ENCODE data around the gene SNIP1. TPM values are rescaled to one million over a fixed set of nuclear protein-coding genes. Genes with fewer than 3 reads are reported as not detected.

The SNIP1 gene
- total and polyA plus RNA-seq, 2 of the 8 experiments (the other 6 are each of a cell fraction or from before 2014, with no cell fraction given) = 3.7 to 15.7 TPM

- TF ChIP-seq, protein P1, sequence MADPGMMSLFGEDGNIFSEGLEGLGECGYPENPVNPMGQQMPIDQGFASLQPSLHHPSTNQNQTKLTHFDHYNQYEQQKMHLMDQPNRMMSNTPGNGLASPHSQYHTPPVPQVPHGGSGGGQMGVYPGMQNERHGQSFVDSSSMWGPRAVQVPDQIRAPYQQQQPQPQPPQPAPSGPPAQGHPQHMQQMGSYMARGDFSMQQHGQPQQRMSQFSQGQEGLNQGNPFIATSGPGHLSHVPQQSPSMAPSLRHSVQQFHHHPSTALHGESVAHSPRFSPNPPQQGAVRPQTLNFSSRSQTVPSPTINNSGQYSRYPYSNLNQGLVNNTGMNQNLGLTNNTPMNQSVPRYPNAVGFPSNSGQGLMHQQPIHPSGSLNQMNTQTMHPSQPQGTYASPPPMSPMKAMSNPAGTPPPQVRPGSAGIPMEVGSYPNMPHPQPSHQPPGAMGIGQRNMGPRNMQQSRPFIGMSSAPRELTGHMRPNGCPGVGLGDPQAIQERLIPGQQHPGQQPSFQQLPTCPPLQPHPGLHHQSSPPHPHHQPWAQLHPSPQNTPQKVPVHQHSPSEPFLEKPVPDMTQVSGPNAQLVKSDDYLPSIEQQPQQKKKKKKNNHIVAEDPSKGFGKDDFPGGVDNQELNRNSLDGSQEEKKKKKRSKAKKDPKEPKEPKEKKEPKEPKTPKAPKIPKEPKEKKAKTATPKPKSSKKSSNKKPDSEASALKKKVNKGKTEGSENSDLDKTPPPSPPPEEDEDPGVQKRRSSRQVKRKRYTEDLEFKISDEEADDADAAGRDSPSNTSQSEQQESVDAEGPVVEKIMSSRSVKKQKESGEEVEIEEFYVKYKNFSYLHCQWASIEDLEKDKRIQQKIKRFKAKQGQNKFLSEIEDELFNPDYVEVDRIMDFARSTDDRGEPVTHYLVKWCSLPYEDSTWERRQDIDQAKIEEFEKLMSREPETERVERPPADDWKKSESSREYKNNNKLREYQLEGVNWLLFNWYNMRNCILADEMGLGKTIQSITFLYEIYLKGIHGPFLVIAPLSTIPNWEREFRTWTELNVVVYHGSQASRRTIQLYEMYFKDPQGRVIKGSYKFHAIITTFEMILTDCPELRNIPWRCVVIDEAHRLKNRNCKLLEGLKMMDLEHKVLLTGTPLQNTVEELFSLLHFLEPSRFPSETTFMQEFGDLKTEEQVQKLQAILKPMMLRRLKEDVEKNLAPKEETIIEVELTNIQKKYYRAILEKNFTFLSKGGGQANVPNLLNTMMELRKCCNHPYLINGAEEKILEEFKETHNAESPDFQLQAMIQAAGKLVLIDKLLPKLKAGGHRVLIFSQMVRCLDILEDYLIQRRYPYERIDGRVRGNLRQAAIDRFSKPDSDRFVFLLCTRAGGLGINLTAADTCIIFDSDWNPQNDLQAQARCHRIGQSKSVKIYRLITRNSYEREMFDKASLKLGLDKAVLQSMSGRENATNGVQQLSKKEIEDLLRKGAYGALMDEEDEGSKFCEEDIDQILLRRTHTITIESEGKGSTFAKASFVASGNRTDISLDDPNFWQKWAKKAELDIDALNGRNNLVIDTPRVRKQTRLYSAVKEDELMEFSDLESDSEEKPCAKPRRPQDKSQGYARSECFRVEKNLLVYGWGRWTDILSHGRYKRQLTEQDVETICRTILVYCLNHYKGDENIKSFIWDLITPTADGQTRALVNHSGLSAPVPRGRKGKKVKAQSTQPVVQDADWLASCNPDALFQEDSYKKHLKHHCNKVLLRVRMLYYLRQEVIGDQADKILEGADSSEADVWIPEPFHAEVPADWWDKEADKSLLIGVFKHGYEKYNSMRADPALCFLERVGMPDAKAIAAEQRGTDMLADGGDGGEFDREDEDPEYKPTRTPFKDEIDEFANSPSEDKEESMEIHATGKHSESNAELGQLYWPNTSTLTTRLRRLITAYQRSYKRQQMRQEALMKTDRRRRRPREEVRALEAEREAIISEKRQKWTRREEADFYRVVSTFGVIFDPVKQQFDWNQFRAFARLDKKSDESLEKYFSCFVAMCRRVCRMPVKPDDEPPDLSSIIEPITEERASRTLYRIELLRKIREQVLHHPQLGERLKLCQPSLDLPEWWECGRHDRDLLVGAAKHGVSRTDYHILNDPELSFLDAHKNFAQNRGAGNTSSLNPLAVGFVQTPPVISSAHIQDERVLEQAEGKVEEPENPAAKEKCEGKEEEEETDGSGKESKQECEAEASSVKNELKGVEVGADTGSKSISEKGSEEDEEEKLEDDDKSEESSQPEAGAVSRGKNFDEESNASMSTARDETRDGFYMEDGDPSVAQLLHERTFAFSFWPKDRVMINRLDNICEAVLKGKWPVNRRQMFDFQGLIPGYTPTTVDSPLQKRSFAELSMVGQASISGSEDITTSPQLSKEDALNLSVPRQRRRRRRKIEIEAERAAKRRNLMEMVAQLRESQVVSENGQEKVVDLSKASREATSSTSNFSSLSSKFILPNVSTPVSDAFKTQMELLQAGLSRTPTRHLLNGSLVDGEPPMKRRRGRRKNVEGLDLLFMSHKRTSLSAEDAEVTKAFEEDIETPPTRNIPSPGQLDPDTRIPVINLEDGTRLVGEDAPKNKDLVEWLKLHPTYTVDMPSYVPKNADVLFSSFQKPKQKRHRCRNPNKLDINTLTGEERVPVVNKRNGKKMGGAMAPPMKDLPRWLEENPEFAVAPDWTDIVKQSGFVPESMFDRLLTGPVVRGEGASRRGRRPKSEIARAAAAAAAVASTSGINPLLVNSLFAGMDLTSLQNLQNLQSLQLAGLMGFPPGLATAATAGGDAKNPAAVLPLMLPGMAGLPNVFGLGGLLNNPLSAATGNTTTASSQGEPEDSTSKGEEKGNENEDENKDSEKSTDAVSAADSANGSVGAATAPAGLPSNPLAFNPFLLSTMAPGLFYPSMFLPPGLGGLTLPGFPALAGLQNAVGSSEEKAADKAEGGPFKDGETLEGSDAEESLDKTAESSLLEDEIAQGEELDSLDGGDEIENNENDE (IDR thresholded peaks at IDR 0.05; ENCODE audit: insufficient replicate concordance, low read length) = no peak
- TF ChIP-seq, protein P2, sequence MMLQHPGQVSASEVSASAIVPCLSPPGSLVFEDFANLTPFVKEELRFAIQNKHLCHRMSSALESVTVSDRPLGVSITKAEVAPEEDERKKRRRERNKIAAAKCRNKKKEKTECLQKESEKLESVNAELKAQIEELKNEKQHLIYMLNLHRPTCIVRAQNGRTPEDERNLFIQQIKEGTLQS (IDR thresholded peaks at IDR 0.05; ENCODE audit: insufficient read depth, low read depth, low read length) = no peak
- TF ChIP-seq RXRA (IDR thresholded peaks at IDR 0.05; ENCODE audit: insufficient read depth, low read depth, low read length) = no peak
- no peak for TF ChIP-seq POLR2A (IDR thresholded peaks at IDR 0.05; ENCODE audit: control extremely low read depth in 1 of 2, low read depth in 2 of 2, low read length in 2 of 2)
- no peak for TF ChIP-seq SP1 (IDR thresholded peaks at IDR 0.05; ENCODE audit: low read depth, low read length)
- TF ChIP-seq USF2 (IDR thresholded peaks at IDR 0.05; ENCODE audit: low read length) = no peak
- TF ChIP-seq RBBP5 (IDR thresholded peaks at IDR 0.05; ENCODE audit: borderline replicate concordance, low read depth, low read length) = no peak
- no peak for TF ChIP-seq HDAC6 (IDR thresholded peaks at IDR 0.05; ENCODE audit: low read depth, low read length)
- TF ChIP-seq KDM5A (IDR thresholded peaks at IDR 0.05; ENCODE audit: low read length) = no peak
- no peak for TF ChIP-seq SUZ12 (IDR thresholded peaks at IDR 0.05; ENCODE audit: low read length)
- TF ChIP-seq CHD1 (IDR thresholded peaks at IDR 0.05; ENCODE audit: low read depth, low read length) = no peak
Observed at GRCh38 chr1:37545019-37545418, 9.1 kb downstream of the SNIP1 start (continued).
